HUDEP-2 (cell line): ENCODE data around the gene TMCO5A.
"Not testable (repeated sequence)": the region's sequence is repeated elsewhere in the genome, so short reads cannot be mapped to it uniquely, and the experiment has no call there.

Source experiments
- DNase-seq, 76 experiments: peaks; one replicate each; lab custom pipeline; 2025; ENCODE audit not compliant: unreplicated experiment in 76 of 76; lab: John Stamatoyannopoulos, UW

Gene TMCO5A

DNA sequence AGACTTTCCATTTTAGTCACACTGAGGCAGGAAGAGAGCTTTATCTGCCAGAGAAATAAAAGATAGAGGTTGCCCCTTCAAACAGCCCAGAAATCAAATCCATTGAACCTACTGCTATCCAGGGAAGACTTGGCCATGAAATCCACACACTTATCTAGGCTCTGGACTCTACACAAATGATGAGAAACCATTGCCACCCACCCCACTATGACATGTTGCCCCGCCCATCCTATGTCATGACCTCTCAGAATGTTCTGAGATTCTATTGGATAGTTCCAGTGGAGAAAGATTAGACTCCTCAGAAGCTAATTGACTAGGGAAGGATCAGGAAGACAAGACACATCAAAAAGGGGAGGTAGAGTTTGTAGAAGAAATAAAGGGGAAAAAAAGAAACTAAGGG is at the start of gene TMCO5A:
Gene TMCO5A (plus strand): TSS at position 301 of the 400 bp plus-strand sequence. CDS start 1,684 bp downstream, outside the sequence.
- DNase-seq: no peak

DNA sequence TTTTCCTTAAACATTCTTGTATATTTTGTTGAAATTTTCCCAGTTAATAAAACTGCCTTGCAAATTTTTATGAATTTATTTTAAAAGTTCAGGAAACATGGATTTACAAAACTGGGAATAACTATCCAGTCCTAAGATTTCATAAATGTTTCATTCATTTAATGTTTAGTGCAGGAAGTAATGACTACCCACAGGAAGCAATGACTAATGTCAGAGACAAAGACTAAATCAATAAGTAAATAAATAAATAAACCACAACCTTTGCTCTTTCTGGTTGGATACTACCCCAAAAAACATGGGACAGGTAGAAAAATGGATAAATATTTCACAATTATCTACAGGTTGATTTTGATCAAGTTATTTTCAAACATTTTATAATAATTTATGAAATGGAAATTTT is 48.8 kb upstream of the TMCO5A start:
- DNase-seq: no peak

DNA sequence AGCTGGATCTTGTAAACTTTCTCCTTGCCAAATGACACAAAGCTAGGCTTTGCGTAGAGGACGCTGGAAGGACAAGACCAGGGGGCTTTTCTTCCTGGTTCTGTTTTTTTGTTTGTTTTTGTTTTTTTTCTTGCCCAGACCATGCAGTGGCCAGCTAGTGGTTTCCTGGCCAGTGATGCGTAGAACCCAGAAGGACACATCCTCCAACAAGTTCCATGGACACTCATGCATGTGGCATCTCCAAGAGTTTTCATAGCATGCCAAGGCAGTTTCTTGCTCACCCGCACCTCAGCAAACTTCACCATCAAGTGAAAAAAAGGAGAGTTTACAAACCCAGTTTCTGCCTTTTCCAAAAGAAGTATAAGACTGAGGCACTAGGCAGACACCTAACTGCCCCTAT is 46.1 kb upstream of the TMCO5A start:
- no peak for DNase-seq

DNA sequence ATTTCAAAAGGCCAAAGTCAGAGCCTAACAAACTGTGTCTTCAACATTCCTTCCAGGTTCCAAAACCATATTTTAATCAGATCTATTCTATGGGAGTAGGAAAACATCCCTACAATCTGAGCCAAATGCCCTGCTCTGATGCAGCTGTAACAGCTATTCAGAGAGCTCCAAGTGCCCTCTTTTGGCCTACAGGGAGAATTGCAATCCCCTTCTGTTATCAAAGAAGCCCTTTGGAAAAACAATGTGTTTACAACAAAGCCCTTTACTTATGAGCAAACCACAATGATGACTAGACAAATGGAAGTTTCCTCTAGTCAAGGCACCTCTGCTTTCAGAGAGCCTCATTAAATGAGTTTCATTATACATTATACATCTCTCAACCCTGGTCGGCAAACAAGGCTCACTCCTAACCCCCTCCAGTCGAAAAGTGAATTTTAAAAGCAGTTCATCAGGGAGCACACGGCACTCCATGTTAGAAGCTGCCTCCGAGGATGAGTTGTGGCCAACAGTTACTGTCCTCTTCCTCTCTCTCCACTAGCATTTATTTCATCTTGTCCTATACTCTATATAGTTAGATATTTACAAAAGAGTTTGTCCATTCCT is 42.6 kb upstream of the TMCO5A start:
- peak in 10 of 76 experiments; percentile 2 to 30 (median 11) for DNase-seq

DNA sequence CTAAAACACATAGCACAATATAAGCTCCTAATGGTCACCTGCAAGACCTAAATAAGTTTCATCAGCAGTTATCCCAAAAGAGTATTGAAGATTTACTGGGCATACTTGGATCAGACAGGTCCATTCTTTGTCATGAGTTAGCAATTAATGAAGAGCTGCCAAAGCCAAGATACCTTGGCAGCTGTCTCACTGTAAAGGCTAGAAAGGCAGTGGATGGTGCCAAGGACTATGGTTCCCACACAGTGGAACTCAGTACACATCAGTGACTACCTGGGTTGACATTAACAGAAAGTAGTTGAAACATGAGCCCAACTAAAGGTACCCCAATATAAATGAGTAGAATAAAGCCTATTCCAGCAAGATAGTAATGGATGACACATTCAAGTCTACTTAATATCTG is 41.1 kb upstream of the TMCO5A start:
- no peak for DNase-seq

DNA sequence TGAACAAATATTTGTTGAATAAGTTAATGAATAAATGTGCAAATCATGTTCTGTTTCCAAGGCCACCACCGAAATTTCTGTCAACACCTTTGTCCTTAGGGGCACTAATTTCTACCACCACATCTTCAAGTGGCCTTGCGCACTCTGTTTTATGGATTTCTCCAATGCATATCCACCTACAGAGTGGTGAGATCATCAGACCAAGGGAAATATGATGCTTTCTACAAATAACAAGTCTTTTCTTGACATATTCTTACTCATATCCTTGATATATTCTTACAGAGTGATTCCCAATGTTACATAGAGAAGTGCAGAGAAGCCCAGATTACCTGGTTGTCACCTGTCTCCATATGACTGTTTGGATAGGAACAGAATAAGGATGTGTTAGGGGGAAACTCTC is 36.1 kb upstream of the TMCO5A start:
- no peak for DNase-seq

DNA sequence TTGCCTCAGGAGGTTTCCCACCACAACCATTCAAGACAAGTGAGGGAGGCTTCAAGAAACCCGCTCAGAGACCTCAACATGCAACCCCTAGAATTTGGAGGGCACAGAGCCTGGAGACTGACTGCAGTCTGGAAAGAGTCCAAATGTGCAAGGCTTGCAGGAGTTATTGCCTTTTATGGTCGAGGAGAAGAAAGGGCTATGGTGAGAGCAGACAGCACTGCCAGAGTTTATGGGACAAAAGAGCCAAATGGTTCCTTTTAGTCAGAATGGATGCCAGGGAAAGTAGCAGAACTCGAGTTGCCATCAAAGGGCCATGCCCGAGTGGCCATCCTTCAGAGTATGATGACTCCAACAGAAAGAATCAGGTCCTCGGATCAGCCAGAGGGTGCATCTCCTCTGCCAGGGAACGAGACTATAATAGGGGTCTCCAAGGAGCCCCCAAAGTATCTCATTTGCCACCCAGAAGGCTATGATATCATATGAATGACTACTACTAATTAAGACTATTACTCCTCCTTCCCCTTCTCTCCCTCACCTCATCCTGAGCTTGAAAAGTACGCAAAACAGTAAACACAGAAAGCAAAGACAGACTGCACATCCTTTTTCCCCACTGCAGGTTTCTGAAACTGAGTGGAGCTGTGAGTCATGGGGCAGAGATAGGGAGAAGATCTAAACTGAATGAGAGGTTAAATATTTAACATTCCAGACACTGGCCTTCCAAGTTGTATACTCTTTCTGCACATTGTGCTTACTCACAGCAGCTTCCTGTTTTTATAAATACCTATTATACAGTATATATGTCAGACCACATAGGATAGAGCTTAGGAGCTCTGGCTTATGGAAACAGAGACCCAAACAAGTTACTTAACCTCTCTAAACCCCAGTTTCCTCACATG is 33.9 kb upstream of the TMCO5A start:
- no peak for DNase-seq

DNA sequence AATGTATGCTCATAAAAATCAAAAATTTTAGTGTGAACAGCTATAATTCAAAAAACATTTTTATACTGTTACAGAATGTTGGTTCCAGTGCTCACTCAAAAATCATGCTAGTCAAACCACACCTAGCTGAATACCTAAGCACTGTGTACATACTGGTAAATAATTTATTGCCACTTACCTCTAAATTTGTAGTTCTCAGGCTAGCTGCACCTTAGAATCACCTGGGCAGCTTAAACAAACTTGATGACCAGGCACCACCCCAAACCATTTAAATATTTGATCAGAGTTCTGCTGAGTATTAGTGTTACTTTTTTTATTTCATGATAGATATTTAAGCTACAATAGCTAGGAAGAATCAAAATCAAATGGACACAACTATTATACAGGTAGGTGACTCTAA is 32.3 kb upstream of the TMCO5A start:
- DNase-seq: no peak

DNA sequence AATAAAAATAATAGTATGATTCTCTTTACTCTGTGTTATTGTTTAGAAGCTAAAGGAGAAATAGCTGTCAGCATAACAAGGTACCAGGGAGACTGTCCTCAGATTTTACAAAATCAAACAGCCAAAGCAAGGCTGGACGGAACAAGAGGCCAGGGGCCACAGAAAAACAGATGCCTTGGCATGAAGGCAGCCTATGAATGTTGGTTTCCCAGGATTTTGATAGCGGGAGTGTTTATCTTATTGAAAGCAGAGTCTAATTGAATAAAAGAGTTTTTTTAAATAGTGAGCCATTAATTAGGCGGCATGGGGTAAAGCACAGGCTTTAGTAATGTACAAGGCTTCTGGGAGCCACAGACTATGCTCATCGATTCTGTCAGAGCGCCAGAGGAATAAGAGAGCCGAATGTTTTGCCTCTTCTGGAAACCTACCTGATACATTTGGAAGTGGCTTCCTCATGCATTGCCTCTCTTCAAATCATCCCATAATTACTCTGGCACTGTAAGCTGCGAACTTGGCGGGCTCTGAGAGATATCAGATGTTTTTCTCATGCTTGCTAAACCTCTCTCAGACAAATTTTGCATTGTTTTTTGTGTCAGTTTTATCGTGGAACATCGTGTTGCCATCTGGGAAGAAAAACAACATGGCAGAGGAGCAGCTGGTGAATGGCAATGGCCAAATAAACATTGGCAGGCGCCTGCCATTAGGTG is 30.4 kb upstream of the TMCO5A start:
- no peak for DNase-seq

DNA sequence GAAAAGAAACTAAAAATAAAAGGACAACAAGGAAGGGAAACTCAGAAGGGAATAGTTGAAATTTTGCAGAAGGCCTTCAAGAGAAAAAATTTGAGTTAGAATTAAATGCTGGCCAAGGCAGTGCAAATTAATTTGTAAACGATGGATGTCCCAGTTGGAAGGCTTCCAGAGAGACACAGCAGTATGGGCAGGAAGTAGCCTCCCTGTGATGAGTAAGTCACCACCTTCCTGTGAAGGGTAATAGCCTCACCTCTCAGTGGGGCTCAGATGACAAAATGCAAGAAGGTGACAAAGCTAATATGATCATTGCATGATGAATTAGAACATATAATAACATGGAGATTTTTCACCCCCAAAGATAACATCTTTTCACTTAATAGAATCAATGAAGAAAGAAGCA is 27.3 kb upstream of the TMCO5A start:
- no peak for DNase-seq

DNA sequence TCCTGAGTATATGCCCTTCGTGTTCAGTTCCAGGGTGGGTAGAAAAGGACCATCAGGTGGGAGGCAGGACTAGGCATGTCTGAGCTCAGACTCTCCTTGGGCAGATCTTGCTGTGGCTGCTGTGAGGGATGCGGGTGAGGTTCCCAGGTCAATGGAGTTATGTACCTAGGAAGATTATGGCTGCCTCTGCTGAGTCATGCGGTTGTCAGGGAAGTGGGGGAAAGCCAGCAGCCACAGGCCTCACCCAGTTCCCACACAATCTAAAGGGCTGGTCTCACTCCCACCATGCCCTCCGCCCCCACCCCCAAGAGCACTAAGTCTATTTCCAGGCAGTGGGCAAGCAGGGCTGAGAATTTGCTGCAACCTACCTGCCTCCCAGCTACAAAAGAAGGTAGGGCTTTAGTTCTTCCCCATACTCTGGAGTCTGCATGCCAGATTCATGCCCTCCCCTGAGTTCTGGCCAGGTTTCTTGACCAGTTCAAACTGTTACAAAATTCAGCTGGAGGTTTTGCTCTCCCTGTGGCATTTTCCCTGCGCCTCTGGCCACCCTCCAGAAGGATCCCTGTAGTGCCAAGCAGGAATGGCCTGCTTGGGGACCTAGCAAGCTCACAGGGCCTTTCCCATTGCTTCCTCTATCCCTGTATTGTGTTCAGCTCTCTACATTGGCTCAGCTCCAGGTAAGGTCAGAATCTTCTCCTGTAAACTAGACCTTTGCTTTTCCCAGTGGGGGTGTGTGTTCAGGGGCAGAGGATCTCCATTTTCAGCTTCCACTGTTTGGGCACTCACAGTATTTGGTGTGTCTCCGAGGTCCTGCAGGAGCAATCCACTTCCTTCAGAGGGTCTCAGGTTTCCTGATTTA is 12.7 kb upstream of the TMCO5A start:
- DNase-seq: no peak

DNA sequence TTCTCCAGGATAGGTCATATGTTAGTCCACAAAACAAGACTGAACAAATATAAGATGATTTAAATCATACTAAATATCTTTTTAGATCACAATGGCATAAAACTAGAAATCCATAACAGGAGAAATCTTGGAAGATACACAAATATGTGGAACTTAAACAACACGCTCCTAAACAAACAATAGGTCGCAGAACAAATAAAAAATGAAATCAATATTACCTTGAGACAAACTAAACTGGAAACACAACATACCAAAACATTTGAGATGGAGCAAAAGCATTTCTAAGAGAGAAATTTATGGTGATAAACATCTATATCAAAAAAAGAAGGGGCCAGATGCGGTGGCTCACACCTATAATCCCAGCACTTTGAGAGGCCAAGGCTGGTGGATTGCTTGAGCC is 8.3 kb upstream of the TMCO5A start:
- no peak for DNase-seq

DNA sequence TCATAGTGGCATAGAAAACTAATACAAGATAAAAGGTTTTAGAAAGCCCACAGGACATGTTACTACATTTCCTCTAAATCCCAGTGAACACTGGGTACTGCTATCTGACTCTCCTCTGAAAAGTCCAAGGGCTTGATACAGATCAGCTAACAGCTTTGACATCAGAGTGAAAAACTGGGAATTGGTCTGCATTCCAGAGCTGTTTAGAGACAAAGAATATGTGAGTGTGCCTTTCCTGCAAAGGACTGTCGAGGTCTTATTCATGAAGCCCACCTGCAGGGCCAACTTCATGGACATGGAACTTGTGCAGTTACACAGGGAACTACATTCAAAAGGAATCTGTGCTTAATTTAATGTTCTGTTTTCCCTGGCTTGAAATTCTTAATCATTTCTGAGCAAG is 5.2 kb upstream of the TMCO5A start:
- DNase-seq: no peak

DNA sequence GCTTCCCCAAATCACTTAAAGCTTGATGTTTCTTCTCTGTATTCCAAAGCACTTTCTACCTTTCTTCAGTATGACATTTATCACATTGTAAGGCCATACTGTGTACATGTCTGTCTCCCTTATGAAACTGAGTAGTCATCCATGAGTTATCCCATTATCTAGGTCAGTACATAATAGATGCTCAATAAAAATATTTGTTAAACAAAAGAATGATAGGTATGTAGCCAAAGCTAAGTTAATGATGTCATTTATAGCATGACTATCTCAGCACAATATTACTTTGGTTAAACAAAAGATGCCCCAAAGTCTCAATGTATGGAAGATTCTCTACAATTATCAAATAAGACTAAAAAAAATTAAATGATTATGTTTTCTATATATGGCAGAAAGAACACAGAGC is 3.1 kb upstream of the TMCO5A start:
- no peak for DNase-seq

DNA sequence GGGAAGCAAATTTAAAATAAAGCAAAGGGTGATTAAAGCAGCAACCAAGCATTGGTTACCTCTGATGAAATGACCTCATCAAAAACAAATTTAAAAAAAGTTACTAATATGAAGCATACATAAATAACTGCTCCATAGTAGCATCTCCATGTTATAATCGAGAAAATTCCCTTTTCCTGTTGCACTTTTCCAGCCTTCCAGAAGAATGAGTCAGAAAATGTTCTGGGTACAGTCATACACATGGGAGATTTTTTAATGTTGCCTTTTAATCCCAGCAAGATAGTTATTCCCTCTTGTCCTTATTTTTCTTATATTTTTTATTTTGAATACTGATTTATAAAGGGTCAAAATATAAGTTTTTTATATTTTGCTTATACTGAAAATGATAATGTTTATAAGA is 2.6 kb upstream of the TMCO5A start:
- no peak for DNase-seq

DNA sequence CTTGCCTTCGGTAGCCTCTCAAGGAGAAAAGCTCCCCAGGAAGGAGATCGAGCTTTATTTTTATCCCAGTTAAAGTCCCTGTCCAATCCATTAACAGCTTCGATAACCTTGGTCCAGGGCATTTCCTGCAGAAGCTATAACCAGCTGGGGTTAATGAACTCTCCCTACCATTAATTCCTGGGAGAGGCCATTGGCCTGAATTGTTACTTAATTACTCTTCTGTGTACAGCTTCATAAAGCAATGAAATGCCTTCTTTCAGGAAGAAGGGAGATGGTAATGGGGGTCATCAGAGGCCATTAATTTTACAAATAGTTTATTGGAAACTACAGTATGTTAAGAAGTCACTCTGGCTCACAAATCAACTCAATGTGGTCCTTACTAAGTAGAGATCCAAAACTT is 1.9 kb upstream of the TMCO5A start:
- DNase-seq: no peak

DNA sequence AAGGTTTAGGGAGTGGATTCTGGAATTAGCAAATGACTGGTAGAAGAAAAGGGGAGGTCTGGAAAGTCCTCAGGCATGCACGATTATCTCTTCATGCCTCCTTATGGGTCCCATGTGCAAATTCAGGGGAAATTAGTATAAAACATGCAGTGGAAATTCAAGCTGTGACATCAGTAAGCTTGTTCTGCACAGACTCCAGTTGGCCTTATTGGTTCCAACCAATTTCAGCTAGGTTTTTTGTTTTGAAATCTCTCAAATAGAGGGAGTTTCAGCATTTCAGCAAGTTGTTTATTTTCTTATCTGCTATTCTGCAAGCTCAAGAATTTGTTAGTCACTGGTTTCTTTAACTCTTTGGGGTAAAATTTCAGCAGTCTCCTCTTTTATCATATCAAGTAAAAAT is 774 bp upstream of the TMCO5A start:
- DNase-seq: no peak

DNA sequence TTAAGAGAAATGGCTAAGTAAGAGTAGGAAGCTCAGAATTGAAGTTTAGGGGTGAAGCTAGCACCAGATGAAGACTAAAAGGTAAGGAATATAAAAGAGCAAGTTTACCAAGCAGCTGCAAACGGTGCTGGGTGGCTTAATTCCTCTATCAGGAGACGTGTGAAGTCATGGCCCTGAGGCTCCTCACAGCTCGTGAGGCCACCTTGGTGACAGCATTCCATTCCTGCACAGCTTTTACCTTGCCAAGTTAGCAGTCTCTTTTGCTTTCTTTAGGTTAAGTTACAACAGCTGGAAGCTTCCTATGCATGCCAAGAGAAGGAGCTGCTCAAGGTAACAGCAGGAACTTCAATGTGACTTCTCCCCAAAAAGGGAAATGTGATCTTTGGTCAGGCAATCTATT is 6.4 kb downstream of the TMCO5A start:
- DNase-seq: no peak

DNA sequence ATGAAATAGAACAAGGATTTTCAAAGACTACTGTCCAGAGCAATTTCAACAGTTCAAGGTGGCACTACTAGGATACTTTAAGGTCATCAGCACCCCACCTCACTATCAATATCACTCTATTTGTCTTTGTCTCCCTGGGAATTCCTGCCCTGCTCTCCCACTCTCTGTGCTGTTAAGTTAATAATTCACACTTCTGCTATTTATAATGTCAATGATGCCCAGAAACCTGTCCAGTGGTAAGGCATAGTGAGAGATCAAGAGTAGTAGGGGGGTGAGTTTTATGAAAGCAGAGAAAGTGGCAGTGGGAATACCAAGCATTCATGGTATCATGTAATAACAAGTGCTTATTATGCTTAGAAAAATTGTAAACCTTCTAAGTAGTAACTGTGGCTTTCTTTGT is 7.3 kb downstream of the TMCO5A start:
- DNase-seq: no peak

DNA sequence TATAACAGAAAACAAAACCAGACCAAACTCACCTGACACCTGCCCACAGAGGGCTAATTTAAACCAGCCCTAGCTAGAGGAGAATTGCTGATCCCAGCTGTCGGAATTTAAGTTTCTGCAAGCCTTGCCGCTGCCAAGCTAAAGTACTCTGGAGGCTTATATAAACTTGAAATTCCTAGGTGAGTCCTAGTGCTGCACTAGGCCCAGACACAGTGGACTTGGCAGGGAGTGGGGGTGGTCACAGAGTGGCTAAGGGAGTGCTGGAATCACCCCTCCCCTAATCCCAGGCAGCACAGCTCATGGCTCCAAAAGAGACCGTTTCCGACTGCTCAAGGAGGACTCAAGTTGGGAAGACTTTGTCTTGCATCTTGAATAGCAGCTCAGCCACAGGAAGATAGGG is 17.6 kb downstream of the TMCO5A start:
- no peak for DNase-seq

DNA sequence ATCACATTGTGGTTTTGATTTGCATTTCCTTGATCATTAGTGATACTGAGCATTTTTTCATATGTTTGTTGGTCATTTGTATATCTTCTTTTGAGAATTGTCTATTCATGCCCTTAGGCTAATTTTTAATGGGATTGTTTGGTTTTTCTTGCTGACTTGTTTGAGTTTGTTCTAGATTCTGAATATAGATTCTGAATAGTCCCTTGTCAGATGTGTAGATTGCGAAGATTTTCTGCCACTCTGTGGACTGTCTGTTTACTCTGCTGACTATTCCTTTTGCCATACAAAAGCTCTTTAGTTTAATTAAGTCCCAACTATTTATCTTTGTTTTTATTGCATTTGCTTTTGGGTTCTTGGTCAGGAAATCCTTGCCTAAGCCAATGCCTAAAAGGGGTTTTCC is 26.3 kb downstream of the TMCO5A start:
- not testable (repeated sequence) for DNase-seq
